CD14-positive monocyte (primary cell): ENCODE measurements around the gene CLIC3. TPM values are rescaled to one million over a fixed set of nuclear protein-coding genes. Genes with fewer than 3 reads are reported as not detected.

Experiments used
- DNase-seq, 3 donors: peaks; one replicate each; pipeline ENCODE4 v3.0.0-alpha.2; 2011 to 2022
- H2AFZ ChIP-seq: 2 replicates; pipeline ENCODE4 v1.6.0; 2012; ENCODE audit warnings: mild to moderate bottlenecking, low read depth, low read length, inconsistent platforms; ENCODE audit not compliant: insufficient read depth, poor library complexity, severe bottlenecking
- H3K27ac ChIP-seq, 2 donors: 1 replicate in 1 of 2; 2 replicates in 1 of 2; pipeline ENCODE4 v1.5.1; 2012 to 2013; ENCODE audit warnings: low read length in 2 of 2, control low read depth in 1 of 2, inconsistent platforms in 1 of 2, low read depth in 1 of 2, mild to moderate bottlenecking in 1 of 2
- H3K27me3 ChIP-seq, 2 donors: one replicate each; pipeline versions ENCODE4 v1.6.0 to v1.6.1; 2011 to 2013; ENCODE audit warnings: low read length in 2 of 2; ENCODE audit not compliant: control insufficient read depth in 2 of 2, insufficient read depth in 2 of 2
- H3K36me3 ChIP-seq, 2 donors: replicated peaks in 1 of 2; 1 replicate in 1 of 2; 2 replicates in 1 of 2; pipeline versions ENCODE4 v1.5.1 to v1.6.1; 2012 to 2013; ENCODE audit warnings: low read length in 2 of 2, control low read depth in 1 of 2, inconsistent platforms in 1 of 2, mild to moderate bottlenecking in 1 of 2; ENCODE audit not compliant: insufficient read depth in 2 of 2, control insufficient read depth in 1 of 2
- H3K4me1 ChIP-seq, 2 donors: 1 replicate in 1 of 2; 2 replicates in 1 of 2; pipeline versions ENCODE4 v1.5.1 to v1.6.1; 2012 to 2013; ENCODE audit warnings: low read length in 2 of 2, control low read depth in 1 of 2, inconsistent platforms in 1 of 2, mild to moderate bottlenecking in 1 of 2, moderate library complexity in 1 of 2; ENCODE audit not compliant: insufficient read depth in 2 of 2, control insufficient read depth in 1 of 2
- H3K4me2 ChIP-seq: replicated peaks from 2 replicates; pipeline ENCODE3; 2012; ENCODE audit warnings: low read length, moderate library complexity, mild to moderate bottlenecking; ENCODE audit not compliant: poor library complexity, severe bottlenecking; ENCODE audit errors: extremely low read depth
- H3K4me3 ChIP-seq, 3 experiments: fragments of 200-600 bp in 1 of 3; sonication (generic) in 1 of 3; replicated peaks in 1 of 3; 1 replicate in 2 of 3; 2 replicates in 1 of 3; pipeline ENCODE4 v1.5.1; 2011 to 2013; ENCODE audit warnings: low read length in 3 of 3, mild to moderate bottlenecking in 3 of 3, control low read depth in 2 of 3, low read depth in 2 of 3, inconsistent platforms in 1 of 3, moderate library complexity in 1 of 3
- H3K79me2 ChIP-seq: 2 replicates; pipeline ENCODE4 v1.6.0; 2012; ENCODE audit warnings: mild to moderate bottlenecking, control low read depth, inconsistent platforms, low read length, moderate library complexity; ENCODE audit not compliant: insufficient read depth
- H3K9ac ChIP-seq: 2 replicates; pipeline ENCODE4 v1.6.0; 2017; ENCODE audit warnings: low read length, mild to moderate bottlenecking; ENCODE audit not compliant: insufficient read depth, poor library complexity, severe bottlenecking
- H3K9me3 ChIP-seq, 2 donors: replicated peaks in 1 of 2; 1 replicate in 1 of 2; 2 replicates in 1 of 2; pipeline versions ENCODE4 v1.5.1 to v1.6.1; 2012 to 2013; ENCODE audit warnings: low read length in 2 of 2, control low read depth in 1 of 2; ENCODE audit not compliant: control insufficient read depth in 1 of 2, insufficient read depth in 1 of 2
- H4K20me1 ChIP-seq: 2 replicates; pipeline ENCODE4 v1.6.0; 2012; ENCODE audit warnings: mild to moderate bottlenecking, low read length, control low read depth, moderate library complexity; ENCODE audit not compliant: insufficient read depth
- H3K27ac Mint-ChIP-seq, 7 donors: one replicate each; pipeline ENCODE4 v1.8.0; 2020; ENCODE audit warnings: mild to moderate bottlenecking in 7 of 7, mixed read lengths in 7 of 7, moderate library complexity in 6 of 7, inconsistent platforms in 2 of 7
- H3K27me3 Mint-ChIP-seq, 3 donors: one replicate each; pipeline ENCODE4 v1.8.0; 2021 to 2022; ENCODE audit warnings: low read depth in 3 of 3, mild to moderate bottlenecking in 3 of 3, mixed read lengths in 3 of 3, moderate library complexity in 3 of 3, inconsistent platforms in 1 of 3
- H3K36me3 Mint-ChIP-seq, 2 donors: one replicate each; pipeline ENCODE4 v1.8.0; 2020; ENCODE audit warnings: mixed read lengths in 2 of 2, inconsistent platforms in 1 of 2, mild to moderate bottlenecking in 1 of 2
- H3K4me1 Mint-ChIP-seq: one replicate; pipeline ENCODE4 v1.8.0; 2020; ENCODE audit warnings: mild to moderate bottlenecking, mixed read lengths
- H3K4me3 Mint-ChIP-seq, 2 donors: one replicate each; pipeline ENCODE4 v1.8.0; 2020; ENCODE audit warnings: mild to moderate bottlenecking in 2 of 2, mixed read lengths in 2 of 2, moderate library complexity in 1 of 2
- H3K9me3 Mint-ChIP-seq, 7 donors: one replicate each; pipeline ENCODE4 v1.8.0; 2020 to 2022; ENCODE audit warnings: mixed read lengths in 7 of 7, mild to moderate bottlenecking in 6 of 7, moderate library complexity in 6 of 7, inconsistent platforms in 2 of 7
- WGBS: methylation state at CpG from one replicate; pipeline ENCODE4 v1.1.5; 2013; ENCODE audit warnings: missing lambda C conversion rate; ENCODE audit not compliant: insufficient coverage; 5-methylcytosine and 5-hydroxymethylcytosine counted together
- intact Hi-C, 2 donors: fragments of 100-400 bp; cut with micrococcal nuclease; formaldehyde crosslinking; loops; one replicate each; pipeline versions ENCODE4 v1.15.0 to v1.15.1; 2023
- polyA plus RNA-seq, 3 donors: library from polyadenylated mRNA; depleted of rRNA in 1 of 3; unstranded in 2 of 3; stranded (reverse) in 1 of 3; fragments of 300-500 nt in 2 of 3; fragments of >200 nt in 1 of 3; fragmentation: Illumina TruSeq in 2 of 3; gene quantifications; 1 replicate in 2 of 3; 2 replicates in 1 of 3; pipeline ENCODE4 v1.2.3, GENCODE V29; 2012 to 2021
- TF ChIP-seq, protein P1 (sequence below): fragments of 200-600 bp; IDR thresholded peaks from one replicate; pipeline ENCODE4 v1.8.0; 2022; ENCODE audit warnings: antibody characterized with exemption, mild to moderate bottlenecking

The CLIC3 gene
- polyA plus RNA-seq, 3 donors, result 0.29 to 0.51 TPM; not detected in 1

DNA sequence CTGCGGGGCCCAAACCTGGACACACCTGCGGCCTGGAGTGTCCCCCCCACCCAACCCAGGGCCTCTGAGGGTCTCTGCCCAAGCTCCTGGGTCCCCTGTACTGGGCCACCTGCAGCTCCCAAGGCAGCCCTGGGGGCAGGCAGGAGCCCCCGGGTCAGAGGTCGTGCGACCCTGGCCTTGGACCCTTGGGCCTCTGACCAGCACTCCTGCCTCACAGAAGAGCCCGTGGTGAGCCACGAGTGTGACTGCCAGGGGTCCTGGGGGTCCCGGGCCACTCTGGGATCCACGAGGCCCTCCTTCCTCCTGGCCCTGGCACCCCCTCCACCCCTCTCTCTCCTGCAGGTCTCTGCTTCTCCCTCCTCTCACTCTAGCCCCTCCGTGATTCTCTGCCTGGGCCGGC, 24.0 kb downstream of the CLIC3 start:
- Histone ChIP-seq H3K4me2 (no peak overlapping the region), H3K79me2 (no peaks in the 10 kb centered on the region), H3K4me1 (peaks cover 17 to 30% of the 10 kb centered on the region in 2 donors), H3K27ac (no peak overlapping the region), H3K27me3 (peaks cover 0 to 15% of the 10 kb centered on the region in 2 donors), H3K4me3 (no peak overlapping the region), H4K20me1 (no peaks in the 10 kb centered on the region), H3K9ac (no peak overlapping the region), H3K36me3 (no peaks in the 10 kb centered on the region), H3K9me3 (no peaks in the 10 kb centered on the region), H2AFZ (no peak overlapping the region)
- intact Hi-C loops, result no loop called here
- no peak for DNase-seq
- TF ChIP-seq, protein P1, sequence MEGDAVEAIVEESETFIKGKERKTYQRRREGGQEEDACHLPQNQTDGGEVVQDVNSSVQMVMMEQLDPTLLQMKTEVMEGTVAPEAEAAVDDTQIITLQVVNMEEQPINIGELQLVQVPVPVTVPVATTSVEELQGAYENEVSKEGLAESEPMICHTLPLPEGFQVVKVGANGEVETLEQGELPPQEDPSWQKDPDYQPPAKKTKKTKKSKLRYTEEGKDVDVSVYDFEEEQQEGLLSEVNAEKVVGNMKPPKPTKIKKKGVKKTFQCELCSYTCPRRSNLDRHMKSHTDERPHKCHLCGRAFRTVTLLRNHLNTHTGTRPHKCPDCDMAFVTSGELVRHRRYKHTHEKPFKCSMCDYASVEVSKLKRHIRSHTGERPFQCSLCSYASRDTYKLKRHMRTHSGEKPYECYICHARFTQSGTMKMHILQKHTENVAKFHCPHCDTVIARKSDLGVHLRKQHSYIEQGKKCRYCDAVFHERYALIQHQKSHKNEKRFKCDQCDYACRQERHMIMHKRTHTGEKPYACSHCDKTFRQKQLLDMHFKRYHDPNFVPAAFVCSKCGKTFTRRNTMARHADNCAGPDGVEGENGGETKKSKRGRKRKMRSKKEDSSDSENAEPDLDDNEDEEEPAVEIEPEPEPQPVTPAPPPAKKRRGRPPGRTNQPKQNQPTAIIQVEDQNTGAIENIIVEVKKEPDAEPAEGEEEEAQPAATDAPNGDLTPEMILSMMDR, result no peak
- Mint-ChIP-seq H3K27me3 (peaks cover 7 to 32% (median 13%) of the 10 kb centered on the region in 3 donors), H3K9me3 (no peaks in the 10 kb centered on the region), H3K27ac (no peak overlapping the region), H3K4me1 (peaks cover 19% of the 10 kb centered on the region), H3K36me3 (no peaks in the 10 kb centered on the region), H3K4me3 (no peak overlapping the region)
- WGBS, result 96% methylated on average over 10 of the region's 11 CpGs

DNA sequence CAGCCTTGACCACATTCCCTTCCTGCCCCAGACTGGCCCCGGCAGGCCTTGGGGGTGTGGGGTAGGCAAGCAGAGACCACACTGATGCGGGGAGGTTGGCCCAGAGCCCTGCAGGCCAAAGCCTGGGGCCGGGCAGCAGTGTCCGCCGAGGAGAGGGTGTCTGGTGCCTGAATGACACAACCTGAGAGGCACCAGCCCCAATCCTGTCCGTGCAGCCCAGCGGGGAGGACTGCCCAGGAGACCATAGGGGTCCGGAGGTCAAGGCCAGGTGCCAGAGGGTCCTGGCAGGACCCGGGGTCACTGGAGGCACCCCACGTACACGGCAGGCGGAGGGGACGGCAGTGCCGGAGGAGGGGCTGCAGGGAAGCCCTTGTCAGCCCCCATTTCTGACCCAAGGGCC, 24.6 kb downstream of the CLIC3 start:
- TF ChIP-seq, protein P1, result no peak
- peaks cover 0 to 9% of the 10 kb centered on the region in 2 donors for H3K27me3 ChIP-seq
- Mint-ChIP-seq H3K4me1 (peaks cover 22% of the 10 kb centered on the region), H3K27me3 (peaks cover 8 to 28% (median 10%) of the 10 kb centered on the region in 3 donors), H3K36me3 (no peaks in the 10 kb centered on the region), H3K4me3 (no peak overlapping the region), H3K27ac (no peak overlapping the region), H3K9me3 (no peaks in the 10 kb centered on the region)
- no peak for DNase-seq
- H3K9ac ChIP-seq, result no peak overlapping the region
- H2AFZ ChIP-seq, result no peak overlapping the region
- H4K20me1 ChIP-seq, result no peaks in the 10 kb centered on the region
- no peak overlapping the region for H3K27ac ChIP-seq
- H3K9me3 ChIP-seq, result no peaks in the 10 kb centered on the region
- H3K4me3 ChIP-seq, result no peak overlapping the region
- WGBS, result 96% methylated on average over 12 of the region's 14 CpGs
- intact Hi-C loops, result no loop called here
- no peak overlapping the region for H3K4me2 ChIP-seq
- peaks cover 17 to 30% of the 10 kb centered on the region in 2 donors for H3K4me1 ChIP-seq
- no peaks in the 10 kb centered on the region for H3K79me2 ChIP-seq
- H3K36me3 ChIP-seq, result no peaks in the 10 kb centered on the region
